HG03460 (cell line): ENCODE measurements around the gene OR5AK2.
"Not testable (repeated sequence)": the region's sequence is repeated elsewhere in the genome, so short reads cannot be mapped to it uniquely, and the experiment has no call there.

Experiments
- ATAC-seq: cut with Tn5 transposase; IDR thresholded peaks from one replicate; pipeline ENCODE4 v1.9.1; 2021; ENCODE audit not compliant: unreplicated experiment

Gene OR5AK2, protein sequence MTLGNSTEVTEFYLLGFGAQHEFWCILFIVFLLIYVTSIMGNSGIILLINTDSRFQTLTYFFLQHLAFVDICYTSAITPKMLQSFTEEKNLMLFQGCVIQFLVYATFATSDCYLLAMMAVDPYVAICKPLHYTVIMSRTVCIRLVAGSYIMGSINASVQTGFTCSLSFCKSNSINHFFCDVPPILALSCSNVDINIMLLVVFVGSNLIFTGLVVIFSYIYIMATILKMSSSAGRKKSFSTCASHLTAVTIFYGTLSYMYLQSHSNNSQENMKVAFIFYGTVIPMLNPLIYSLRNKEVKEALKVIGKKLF

DNA sequence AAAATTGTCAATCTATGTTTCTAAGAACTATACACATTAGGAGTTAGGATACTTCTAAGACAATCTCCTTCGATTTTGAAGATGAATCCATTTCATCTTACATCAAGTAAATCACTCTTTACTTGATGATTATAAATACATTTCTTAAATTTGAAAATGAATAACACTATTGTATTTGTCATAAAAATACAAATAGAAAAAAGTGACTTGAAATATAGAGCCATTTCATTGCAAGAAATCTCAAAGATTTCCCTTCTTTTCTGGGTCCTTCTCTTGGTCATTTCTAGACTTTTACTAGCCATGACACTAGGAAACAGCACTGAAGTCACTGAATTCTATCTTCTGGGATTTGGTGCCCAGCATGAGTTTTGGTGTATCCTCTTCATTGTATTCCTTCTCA is at the start of gene OR5AK2:
TSS of gene OR5AK2 (plus strand) at position 301 of the 400 bp plus-strand sequence. CDS start at position 301, 0 bp downstream.
- ATAC-seq, result no peak

DNA sequence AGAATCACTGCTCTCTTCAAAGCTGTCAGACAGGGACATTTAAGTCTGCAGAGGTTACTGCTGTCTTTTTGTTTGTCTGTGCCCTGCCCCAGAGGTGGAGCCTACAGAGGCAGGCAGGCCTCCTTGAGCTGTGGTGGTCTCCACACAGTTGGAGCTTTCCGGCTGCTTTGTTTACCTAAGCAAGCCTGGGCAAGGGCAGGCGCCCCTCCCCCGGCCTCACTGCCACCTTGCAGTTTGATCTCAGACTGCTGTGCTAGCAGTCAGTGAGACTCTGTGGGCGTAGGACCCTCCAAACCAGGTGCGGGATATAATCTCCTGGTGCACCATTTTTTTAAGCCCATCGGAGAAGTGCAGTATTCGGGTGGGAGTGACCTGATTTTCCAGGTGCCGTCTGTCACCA is 43.2 kb upstream of the OR5AK2 start:
- ATAC-seq, result not testable (repeated sequence)

DNA sequence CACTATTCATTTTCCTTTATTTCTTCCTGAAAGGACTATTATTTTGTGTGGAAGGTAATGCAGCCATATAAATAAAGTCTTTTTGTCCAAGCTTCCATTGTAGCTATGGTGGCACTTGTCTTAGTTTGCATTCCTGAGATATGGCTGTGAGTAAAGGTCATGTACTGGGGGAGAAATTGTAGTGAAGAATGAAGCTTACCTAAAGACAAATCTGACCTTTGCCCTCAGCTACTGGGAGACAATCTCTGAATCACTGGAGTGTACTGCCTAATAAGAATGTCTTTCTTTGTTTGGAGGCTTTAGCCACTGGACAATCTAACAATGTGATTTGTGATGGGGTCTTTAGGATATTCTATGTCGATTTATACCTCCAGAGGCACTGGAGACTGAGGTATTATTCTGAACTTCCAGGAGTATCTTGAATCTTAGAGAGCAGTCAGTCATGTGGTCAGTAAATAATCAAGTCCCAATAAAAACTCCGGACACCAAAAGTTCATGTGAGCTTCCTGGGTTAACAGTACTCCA is 39.7 kb upstream of the OR5AK2 start:
- no peak for ATAC-seq

DNA sequence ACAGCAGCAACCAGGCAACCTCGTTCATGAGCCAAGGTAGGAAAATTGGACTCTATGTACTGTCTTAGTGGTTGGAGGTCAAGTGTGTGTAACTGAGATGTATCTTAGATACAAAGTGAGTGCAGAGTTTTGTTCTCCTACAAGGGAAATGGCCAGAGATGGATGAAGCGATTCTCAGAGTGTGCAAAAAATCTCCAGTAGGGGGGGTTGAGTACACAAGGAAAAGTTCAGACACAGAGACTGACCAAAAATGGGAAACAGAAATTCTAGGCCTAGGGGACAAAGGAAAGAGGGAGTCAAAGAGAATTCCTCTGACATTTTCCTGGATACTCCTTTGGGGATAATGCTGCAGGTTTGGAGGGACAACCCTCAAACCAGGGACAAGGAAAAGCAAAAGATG is 38.2 kb upstream of the OR5AK2 start:
- no peak for ATAC-seq

DNA sequence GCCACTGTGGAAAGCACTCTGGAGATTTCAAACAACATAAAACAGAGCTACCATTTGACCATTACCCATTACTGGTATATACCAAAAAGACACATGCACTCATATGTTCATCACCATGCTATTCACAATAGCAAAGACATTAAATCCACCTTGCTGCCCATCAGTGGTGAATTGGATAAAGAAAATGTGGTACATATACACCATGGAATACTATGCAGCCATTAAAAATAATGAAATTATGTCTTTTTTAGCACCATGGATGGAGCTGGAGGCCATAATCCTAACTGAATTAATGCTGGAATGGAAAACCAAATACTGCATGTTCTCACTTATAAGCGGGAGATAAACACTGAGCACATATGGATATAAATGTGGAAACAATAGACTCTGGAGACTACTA is 34.8 kb upstream of the OR5AK2 start:
- not testable (repeated sequence) for ATAC-seq

DNA sequence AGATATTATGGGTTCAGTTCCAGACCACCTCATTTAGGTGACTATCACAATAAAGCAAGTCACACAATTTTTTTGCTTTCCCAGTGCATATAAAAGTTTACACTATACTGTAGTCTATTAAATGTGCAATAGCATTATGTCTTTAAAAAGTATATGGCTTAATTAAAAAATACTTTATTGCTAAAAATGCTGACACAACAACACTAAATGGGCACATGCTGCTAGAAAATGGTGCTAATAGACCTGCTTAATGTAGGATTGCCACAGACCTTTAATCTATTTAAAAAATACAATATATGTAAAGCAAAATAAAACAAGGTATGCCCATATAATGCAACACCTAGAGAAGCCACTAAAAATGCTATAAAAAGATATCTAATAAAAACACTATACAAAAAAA is 27.1 kb upstream of the OR5AK2 start:
- no peak for ATAC-seq

DNA sequence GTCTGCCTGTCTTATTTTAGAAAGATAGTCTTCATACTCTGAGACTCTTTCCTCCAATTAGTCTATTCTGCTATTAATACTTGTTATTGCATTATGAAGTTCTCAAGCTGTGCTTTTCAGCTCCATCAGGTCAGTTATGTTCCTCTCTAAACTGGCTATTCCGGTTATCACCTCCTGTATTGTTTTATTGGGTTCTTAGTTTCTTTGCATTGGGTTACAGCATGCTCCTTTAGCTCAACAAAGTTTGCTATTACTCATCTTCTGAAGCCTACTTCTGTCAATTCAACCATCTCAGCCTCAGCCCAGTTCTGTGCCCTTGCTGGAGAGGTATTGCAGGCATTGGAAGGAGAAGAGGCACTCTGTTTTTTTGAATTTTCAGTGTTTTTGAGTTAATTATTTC is 21.0 kb upstream of the OR5AK2 start:
- no peak for ATAC-seq

DNA sequence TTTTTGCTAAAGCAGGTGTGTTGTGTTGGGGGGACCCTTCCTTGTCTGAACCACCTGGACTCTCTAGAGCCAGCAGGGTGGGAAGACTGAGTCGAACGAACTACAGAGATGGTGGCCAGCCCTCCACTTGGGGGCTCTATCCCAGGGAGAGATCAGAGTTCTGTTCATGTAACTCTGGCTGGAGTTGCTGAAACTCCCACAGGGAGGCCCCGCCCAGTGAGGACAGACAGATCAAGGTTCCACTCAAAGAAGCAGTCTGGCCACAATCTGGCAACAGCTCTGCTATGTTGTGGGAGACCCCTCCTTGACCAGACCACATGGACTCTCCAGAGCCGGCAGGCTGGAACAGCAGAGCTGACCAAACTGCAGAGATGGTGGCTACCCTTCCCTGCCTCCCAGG is 20.2 kb upstream of the OR5AK2 start:
- ATAC-seq, result no peak

DNA sequence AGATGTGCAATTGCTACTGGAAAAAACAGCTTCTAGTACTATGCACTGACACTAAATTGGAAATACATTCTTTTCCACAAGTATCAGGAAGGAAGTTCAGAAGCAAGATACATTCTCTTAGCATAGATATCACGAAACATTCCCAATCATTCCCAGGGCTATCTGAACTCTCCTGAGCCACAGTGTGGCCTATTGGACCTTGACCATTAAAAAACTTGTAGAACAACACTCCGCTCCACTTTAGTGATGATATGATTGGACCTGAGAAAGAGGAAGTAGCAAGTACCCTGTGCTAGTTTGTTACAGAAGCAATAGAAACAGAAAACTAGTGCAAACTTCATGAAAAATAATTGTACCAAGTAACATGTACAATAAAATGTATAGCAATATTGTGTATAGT is 11.4 kb upstream of the OR5AK2 start:
- ATAC-seq, result no peak

DNA sequence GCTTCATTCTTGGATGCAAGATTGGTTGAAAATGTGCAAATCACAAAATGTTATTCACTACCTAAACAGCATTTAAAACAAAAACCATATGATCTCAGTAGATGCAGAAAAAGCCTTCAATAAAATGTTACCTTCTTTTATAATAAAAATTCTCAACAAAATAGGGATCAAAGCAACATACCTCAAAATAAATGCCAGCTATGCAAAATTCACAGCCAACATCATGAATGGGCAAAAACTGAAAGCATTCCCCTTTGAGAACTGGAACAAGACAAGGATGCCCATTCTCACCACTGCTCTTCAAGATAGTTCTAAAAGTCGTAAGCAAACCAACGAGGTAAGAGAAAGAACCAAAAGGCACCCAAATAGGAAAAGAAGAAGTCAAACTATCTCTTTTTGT is 2.0 kb downstream of the OR5AK2 start:
- ATAC-seq, result no peak

DNA sequence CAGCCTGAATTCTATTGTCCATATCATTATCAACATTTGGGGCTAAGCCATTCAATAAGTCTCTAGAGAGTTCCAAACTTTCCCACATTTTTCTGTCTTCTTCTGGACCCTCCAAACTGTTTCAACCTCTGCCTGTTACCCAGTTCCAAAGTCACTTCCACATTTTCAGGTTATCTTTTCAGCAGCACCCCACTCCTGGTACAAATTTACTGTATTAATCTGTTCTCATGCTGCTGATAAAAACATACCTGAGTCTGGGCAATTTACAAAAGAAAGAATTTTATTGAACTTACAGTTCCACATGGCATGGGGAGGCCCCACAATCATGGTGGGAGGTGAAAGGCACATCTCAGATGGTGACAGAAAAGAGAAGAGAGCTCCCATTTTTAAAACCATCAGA is 5.8 kb downstream of the OR5AK2 start:
- no peak for ATAC-seq

DNA sequence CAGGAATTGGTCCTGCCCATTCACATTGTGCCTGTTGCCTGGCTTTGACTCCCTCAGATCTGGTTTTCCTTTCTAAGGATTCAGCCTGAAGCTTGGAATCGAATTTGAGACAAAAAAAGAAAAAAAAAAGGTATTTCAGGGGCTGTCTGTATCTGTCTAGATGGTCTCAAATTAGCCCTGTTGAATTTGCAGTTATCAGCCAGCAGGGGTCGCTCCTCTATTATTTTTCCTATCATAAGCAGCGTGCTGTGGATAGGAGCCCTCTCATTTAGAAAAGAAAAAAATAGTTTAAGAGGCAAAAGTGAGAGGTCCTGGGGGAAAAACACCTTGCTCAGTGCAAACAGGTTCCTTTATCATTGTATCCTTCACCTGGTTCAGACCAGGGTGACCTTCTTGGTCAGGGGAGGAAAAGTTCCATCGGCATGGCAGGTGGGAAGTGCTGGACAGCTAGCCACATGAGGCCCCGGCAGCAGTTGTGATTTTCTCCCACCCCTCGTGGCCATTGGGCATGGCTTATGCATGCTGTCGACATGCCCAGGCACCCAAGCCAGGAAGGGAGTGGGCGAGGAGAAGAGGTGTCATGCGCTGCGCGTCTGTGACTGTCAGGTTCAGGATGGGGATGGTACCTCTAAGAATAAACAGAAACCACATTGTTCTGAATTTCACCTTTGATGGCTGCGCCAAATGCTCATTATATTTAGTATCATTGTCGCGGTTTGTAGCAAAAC is 13.1 kb downstream of the OR5AK2 start:
- no peak for ATAC-seq

DNA sequence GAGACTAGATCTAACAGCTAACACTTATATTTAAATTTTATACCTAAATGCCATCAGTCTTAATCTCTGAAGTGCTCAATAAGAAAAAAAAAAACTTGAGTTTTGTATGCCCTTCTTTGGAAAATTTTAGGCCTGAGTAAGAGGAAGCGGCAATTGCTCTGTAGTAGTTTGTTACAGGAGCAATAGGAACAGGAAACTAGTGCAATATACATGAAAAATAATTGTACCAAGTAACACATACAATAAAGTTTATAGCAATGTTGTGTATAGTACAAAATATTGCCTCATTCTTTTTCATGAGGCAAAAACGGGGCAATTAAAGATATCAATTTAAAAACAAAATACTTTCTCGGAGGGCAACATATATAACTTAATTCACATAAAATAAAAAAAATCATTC is 19.7 kb downstream of the OR5AK2 start:
- no peak for ATAC-seq

DNA sequence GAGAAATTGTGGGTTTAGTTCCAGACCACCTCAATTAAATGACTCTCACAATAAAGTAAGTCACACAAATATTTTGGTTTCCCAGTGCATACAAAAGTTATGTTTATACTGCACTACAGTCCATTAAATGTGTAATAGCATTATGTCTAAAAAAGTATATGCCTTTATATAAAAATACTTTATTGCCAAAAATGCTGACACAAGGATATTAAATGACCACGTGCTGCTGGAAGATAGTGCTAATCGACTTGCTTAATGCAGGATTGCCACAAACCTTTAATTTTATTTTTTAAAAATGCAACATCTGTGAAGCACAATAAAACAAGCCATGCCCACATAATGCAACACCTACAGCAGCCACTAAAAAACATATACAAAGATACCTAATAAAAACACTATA is 27.0 kb downstream of the OR5AK2 start:
- ATAC-seq, result no peak

DNA sequence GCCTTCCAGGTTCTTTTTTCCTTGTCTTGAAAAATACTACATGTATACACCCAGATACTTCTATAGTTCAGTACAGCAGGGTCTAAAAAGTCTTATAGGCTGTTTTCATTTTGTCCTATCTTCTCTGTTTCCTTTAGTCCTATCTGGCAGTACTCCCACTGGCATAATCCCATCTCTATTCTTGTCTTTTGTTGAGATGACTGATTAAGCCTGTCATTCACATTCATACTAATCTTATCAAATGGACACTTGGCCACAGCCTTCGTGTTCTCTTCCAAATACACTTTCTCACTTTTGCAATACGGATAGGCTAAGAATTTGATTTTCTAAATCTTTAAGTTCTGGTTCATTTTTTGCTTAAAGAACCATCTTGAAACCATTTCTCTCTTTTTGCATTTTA is 42.8 kb downstream of the OR5AK2 start:
- no peak for ATAC-seq
